ENCODE data around the gene EHMT2. TPM values are rescaled to one million over a fixed set of nuclear protein-coding genes. Genes with fewer than 3 reads are reported as not detected.

The EHMT2 gene
- total RNA-seq, 4 donors from 2014 or later = 26.9 to 47.7 (median 38.7) TPM

DNA sequence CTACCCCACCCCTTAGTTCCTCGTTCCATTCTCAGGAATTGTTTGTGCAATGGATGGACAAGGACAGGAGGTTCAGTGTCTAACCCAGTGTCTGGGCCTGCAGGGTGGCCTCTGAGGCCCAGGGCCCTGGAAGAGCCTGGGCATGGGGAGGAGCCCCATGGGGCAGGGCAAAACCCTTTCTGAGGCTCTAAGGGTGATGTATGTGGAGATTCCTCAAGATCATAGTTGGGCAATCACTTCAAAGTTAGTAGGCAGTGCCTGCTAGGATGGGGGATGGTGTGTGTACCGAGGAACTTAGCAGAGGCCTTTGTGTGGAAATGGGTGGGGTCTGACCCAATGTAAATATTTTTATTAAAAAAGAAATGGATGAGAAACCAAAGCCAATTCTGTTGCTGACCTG lies 23.3 kb upstream of the EHMT2 start:
- Histone ChIP-seq H3K4me1 (no peaks in the 10 kb centered on the region), H3K36me3 (no peaks in the 10 kb centered on the region), H3K9me3 (no peaks in the 10 kb centered on the region), H3K4me3 (replicated peaks in 1 of 3) (no peak overlapping the region), H3K27ac (no peak overlapping the region), H3K27me3 (no peaks in the 10 kb centered on the region)
- DNase-seq = no peak
- TF ChIP-seq, protein P1, sequence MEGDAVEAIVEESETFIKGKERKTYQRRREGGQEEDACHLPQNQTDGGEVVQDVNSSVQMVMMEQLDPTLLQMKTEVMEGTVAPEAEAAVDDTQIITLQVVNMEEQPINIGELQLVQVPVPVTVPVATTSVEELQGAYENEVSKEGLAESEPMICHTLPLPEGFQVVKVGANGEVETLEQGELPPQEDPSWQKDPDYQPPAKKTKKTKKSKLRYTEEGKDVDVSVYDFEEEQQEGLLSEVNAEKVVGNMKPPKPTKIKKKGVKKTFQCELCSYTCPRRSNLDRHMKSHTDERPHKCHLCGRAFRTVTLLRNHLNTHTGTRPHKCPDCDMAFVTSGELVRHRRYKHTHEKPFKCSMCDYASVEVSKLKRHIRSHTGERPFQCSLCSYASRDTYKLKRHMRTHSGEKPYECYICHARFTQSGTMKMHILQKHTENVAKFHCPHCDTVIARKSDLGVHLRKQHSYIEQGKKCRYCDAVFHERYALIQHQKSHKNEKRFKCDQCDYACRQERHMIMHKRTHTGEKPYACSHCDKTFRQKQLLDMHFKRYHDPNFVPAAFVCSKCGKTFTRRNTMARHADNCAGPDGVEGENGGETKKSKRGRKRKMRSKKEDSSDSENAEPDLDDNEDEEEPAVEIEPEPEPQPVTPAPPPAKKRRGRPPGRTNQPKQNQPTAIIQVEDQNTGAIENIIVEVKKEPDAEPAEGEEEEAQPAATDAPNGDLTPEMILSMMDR (IDR thresholded peaks at IDR 0.05) = no peak
- TF ChIP-seq POLR2A (IDR thresholded peaks at IDR 0.05) = no peak
- intact Hi-C loops (cut with DNase I) = no loop called here
- WGBS, 2 donors = 64 to 84% methylated on average over 1 to 2 of the region's 2 CpGs

DNA sequence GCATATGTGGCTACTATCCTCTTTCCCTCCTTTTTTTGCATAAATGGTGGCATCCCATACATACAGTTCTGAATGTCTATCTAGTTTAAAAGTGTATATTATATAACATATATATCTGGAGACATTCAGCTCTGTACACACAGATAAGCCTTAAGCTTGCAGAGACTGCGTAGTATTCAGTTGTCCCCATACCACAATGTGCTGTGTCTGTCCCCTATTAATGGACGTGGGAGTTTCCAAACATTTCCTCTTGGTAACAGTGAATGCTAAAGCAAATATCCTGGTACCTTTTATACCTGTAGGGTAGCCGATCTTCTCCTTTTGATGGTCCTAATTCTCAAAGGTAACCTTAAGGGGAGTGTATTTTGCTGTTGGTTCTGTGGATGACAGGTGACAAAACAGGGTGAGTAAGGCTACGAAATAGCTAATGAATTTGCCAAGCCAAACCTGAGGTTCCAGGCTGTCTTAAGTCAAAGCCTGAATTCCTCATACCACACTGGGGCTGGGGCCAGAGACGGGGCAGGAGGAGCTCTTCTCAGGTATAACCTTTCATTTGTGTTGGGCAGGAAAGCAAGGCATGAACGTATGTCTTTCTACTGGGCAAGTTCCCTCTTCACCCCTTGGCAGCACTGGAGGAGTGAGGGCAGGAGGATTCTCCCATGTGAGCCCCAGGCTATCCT lies 22.3 kb upstream of the EHMT2 start:
- WGBS, 2 donors = 78 to 79% methylated on average over 6 of the region's 6 CpGs
- no peak overlapping the region for H3K27ac ChIP-seq

DNA sequence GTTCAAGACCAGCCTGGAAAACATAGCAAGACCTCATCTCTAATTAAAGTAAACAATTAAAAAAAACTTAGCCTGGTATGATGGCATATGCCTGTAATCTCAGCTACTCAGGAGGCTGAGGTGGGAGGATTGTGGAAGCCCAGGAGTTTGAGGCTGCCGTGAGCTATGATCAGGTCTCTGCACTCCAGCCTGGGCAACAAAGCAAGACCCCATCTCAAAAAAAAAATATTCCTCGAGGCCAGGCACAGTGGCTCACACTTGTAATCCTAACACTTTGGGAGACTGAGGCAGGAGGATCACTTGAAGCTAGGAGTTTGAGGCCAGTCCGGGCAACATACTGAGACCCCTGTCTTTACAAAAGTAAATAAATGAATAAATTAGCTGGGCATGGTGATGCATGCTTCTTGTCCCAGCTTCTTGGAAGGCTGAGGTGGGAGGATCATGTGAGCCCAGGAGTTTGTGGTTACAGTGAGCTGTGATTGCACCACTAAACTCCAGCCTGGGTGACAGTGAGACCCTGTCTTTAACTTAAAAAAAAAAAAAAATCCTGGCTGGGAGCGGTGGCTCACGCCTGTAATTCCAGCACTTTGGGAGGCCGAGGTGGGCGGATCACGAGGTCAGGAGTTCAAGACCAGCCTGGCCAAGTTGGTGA lies 20.7 kb upstream of the EHMT2 start:
- no peak overlapping the region for H3K4me3 ChIP-seq (replicated peaks in 1 of 3)
- no peak overlapping the region for H3K27ac ChIP-seq
- no peak for DNase-seq
- no peaks in the 10 kb centered on the region for H3K27me3 ChIP-seq
- intact Hi-C loops (cut with DNase I) = no loop called here
- H3K4me1 ChIP-seq = no peaks in the 10 kb centered on the region
- 84 to 88% methylated on average over 8 of the region's 8 CpGs for WGBS, 2 donors
- no peaks in the 10 kb centered on the region for H3K36me3 ChIP-seq
- TF ChIP-seq POLR2A (IDR thresholded peaks at IDR 0.05) = no peak
- TF ChIP-seq, protein P1 (IDR thresholded peaks at IDR 0.05) = no peak
- H3K9me3 ChIP-seq = no peaks in the 10 kb centered on the region

More for the DNA sequence above, 22.3 kb upstream of the EHMT2 start:
- Histone ChIP-seq H3K27me3 (no peaks in the 10 kb centered on the region), H3K36me3 (no peaks in the 10 kb centered on the region), H3K9me3 (no peaks in the 10 kb centered on the region), H3K4me1 (no peaks in the 10 kb centered on the region), H3K4me3 (replicated peaks in 1 of 3) (no peak overlapping the region)
- DNase-seq = no peak
- intact Hi-C loops (cut with DNase I) = no loop called here
- TF ChIP-seq POLR2A (IDR thresholded peaks at IDR 0.05) = no peak
- TF ChIP-seq, protein P1 (IDR thresholded peaks at IDR 0.05) = no peak

DNA sequence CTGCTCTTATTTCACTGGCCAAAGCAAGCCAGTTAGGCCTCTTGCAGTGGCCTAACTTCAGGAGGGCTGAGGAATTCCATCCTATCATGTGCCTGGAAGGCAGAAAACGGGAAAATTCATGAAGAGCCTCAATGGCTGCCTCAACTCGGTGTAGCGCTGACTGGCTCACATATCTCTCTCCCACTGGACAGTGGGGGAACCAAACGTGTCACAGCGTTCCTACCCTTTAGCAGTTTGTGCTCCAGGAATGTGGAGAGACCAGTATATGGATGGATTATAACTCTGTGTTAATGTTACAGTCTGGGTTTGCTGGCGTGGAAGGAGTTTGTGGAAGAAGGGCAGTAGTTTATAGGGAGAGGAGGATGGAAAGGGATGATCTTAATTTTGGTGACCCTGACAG lies 18.3 kb upstream of the EHMT2 start:
- Histone ChIP-seq H3K4me3 (replicated peaks in 1 of 3) (no peak overlapping the region), H3K9me3 (no peaks in the 10 kb centered on the region), H3K36me3 (no peaks in the 10 kb centered on the region), H3K27me3 (no peaks in the 10 kb centered on the region), H3K4me1 (no peaks in the 10 kb centered on the region), H3K27ac (no peak overlapping the region)
- TF ChIP-seq, protein P1 (IDR thresholded peaks at IDR 0.05) = no peak
- TF ChIP-seq POLR2A (IDR thresholded peaks at IDR 0.05) = no peak
- 77% methylated on average over 6 of the region's 6 CpGs for WGBS, 2 donors
- intact Hi-C loops (cut with DNase I) = no loop called here
- DNase-seq = no peak

DNA sequence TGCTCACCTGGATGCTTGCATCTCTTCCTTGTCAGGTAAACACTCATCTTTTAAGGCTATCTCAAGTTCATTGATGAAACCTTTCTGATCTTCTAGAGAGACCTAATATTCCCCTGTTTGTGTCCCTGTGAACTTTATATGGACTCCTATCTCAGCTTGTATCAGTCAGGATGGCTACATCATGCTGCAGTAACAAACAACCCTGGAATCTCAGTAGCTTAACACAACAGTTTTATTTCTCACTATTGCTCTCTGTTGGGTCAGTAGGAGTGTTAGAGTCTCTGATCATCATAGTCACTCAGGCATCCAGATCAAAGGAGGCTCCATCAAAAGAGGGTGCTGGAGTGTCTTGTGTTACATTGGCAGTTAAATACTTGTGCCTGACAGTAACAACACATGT lies 17.9 kb upstream of the EHMT2 start:
- intact Hi-C loops (cut with DNase I) = no loop called here
- Histone ChIP-seq H3K4me1 (no peaks in the 10 kb centered on the region), H3K27me3 (no peaks in the 10 kb centered on the region), H3K4me3 (replicated peaks in 1 of 3) (no peak overlapping the region), H3K36me3 (no peaks in the 10 kb centered on the region), H3K27ac (no peak overlapping the region), H3K9me3 (no peaks in the 10 kb centered on the region)
- no peak for TF ChIP-seq POLR2A (IDR thresholded peaks at IDR 0.05)
- TF ChIP-seq, protein P1 (IDR thresholded peaks at IDR 0.05) = no peak
- no peak for DNase-seq
